ENCODE data around the gene SLC2A6. TPM values are rescaled to one million over a fixed set of nuclear protein-coding genes. Genes with fewer than 3 reads are reported as not detected.

SLC2A6 gene
- polyA plus RNA-seq, 2 donors, result 0.69 TPM

DNA sequence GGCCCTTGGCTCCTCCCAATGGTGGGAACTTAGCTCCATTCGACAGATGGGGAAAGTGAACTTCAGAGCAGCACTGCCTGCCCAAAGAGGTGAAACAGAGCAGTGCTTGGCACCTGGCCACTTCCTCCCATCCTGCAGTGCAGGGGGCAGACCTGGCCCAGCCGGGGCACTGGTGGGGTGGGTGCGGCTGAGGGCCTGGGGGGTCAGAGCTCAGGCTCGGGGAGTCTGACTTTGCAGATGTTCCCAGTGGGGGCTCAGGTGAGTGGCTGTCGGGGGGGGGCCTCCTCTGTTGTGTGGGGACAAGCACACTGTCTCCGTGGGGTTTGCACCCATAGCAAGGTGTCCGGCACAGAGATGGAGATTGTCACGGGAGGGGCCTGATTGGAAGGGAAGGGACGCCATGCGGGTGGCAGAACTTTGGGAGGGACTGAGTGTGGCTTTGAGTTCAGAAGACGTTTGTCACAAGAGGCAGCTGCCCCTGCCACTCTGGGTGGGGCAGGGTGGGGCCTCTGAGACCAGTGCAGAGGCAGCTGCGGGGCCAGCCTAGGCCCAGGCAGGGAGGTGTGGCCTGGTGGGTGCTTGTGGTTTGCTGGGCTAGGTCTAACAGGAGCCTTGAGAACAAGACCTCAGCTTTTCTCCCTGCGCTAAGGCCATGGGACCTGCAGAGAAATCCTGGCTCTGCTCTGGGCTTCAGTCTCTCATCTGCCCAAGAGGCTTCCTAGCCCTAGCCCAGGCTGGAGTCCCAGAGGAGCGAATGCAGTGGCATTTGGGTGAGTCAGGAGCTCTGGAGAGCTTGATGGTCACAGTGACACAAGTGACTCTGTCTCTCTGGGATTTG, 43.4 kb upstream of the SLC2A6 start:
- H3K27ac ChIP-seq (ENCODE audit: low read depth in 2 of 2, low read length in 1 of 2), result no peak overlapping the region
- H3K4me3 ChIP-seq (ENCODE audit: low read depth in 1 of 2, low read length in 2 of 2), result no peak overlapping the region
- H3K27me3 ChIP-seq (ENCODE audit: control insufficient read depth in 1 of 2, insufficient read depth in 2 of 2, low read length in 2 of 2), result no peaks in the 10 kb centered on the region
- H3K36me3 ChIP-seq (ENCODE audit: control insufficient read depth in 2 of 2, insufficient read depth in 2 of 2, low read length in 1 of 2), result no peaks in the 10 kb centered on the region
- WGBS, 2 donors, result 66 to 82% methylated on average over 14 of the region's 14 CpGs
- no peaks in the 10 kb centered on the region for H3K9me3 ChIP-seq (ENCODE audit: control insufficient read depth in 2 of 2, insufficient read depth in 1 of 2, low read depth in 1 of 2, low read length in 1 of 2)
- H3K4me1 ChIP-seq (ENCODE audit: control insufficient read depth in 2 of 2, insufficient read depth in 2 of 2, low read length in 1 of 2), result peaks cover 0 to 8% of the 10 kb centered on the region in 2 donors

DNA sequence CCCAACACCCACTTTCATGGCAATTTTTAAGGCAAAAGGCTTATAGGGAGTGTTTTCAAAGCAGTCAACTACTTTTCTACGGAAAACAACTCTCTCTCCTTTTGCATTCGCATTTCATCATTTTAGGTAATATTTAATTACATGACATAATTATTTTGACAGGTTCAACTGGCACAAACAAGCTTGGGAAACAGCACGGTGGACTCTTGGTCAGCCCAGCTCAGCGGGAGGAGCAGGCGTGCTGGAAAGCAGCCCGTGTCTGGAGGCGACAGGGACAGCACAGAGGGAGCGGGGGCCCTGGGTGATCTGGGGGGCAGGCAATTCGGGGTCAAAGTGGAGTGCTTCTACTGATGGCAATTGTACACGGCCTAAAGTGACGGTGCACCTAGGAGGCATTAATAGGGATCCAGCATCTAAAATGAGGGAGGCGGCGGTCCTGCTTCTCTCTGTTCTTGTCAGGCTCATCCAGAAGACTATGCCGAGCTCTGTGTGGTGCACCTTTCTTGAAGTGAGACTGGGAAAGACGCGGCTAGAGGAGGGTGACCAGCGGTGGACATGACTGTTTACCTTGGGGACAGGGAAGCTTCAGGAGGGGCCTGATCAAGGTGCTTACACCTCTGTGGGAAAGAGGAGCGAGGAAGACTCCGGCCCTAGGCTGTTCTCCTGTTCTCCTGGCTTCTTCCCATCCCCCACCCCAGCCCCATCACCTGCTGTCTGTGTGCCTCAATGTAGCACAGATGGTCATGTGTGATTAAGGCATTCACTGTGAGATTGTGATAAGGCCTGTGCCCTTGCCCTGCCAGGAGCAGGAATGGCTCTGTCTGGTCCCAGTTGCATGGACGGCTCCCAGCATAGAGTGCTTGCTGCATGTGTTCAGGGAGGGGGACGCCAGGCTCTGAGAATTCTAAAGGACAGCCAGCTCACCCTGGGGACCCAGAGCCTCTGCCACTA, 42.5 kb upstream of the SLC2A6 start:
- H3K27ac ChIP-seq (ENCODE audit: low read depth in 2 of 2, low read length in 1 of 2), result no peak overlapping the region
- no peaks in the 10 kb centered on the region for H3K27me3 ChIP-seq (ENCODE audit: control insufficient read depth in 1 of 2, insufficient read depth in 2 of 2, low read length in 2 of 2)
- WGBS, 2 donors, result 82 to 91% methylated on average over 21 of the region's 21 CpGs
- H3K4me1 ChIP-seq (ENCODE audit: control insufficient read depth in 2 of 2, insufficient read depth in 2 of 2, low read length in 1 of 2), result peaks cover 0 to 3% of the 10 kb centered on the region in 2 donors
- no peaks in the 10 kb centered on the region for H3K9me3 ChIP-seq (ENCODE audit: control insufficient read depth in 2 of 2, insufficient read depth in 1 of 2, low read depth in 1 of 2, low read length in 1 of 2)
- H3K4me3 ChIP-seq (ENCODE audit: low read depth in 1 of 2, low read length in 2 of 2), result no peak overlapping the region
- no peaks in the 10 kb centered on the region for H3K36me3 ChIP-seq (ENCODE audit: control insufficient read depth in 2 of 2, insufficient read depth in 2 of 2, low read length in 1 of 2)

DNA sequence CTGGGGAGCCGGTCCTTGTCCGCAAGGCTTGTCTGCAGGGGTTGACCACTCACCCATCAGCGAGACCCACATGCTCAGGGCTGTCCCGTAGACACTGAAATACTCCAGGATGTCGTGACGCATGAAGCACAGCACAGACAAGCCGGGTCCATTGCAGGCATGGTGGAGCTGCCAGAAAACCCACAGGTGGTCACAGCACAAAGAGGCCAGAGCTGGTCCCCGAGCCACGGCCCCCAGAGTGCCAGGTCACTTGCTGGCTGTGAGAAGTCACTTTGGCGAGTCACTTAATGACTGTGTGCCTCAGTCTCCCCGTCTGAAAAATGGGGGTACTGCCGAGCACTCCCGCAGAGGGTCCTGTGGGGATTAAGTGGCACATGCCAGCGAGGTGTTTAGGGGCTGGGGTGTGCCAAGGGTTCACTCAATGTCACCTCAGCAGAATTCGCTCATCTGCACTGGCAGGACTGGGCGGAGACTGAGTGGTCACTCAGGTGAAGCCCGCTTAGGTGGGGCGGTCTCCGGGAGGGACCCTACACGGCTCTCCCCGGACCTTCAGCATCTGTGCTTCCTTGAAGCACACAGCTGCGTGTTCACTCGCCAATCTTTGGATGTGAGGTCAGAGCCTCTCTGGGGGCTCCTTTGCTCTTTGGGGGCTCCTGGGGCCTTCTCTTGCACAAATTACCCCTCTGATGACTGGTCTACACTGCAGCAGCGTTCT, 41.4 kb upstream of the SLC2A6 start:
- Histone ChIP-seq H3K4me1 (ENCODE audit: control insufficient read depth in 2 of 2, insufficient read depth in 2 of 2, low read length in 1 of 2) (peaks cover 0 to 3% of the 10 kb centered on the region in 2 donors), H3K36me3 (ENCODE audit: control insufficient read depth in 2 of 2, insufficient read depth in 2 of 2, low read length in 1 of 2) (no peaks in the 10 kb centered on the region), H3K27me3 (ENCODE audit: control insufficient read depth in 1 of 2, insufficient read depth in 2 of 2, low read length in 2 of 2) (no peaks in the 10 kb centered on the region), H3K4me3 (ENCODE audit: low read depth in 1 of 2, low read length in 2 of 2) (no peak overlapping the region), H3K27ac (ENCODE audit: low read depth in 2 of 2, low read length in 1 of 2) (no peak overlapping the region), H3K9me3 (ENCODE audit: control insufficient read depth in 2 of 2, insufficient read depth in 1 of 2, low read depth in 1 of 2, low read length in 1 of 2) (no peaks in the 10 kb centered on the region)
- 74 to 81% methylated on average over 24 of the region's 24 CpGs for WGBS, 2 donors

DNA sequence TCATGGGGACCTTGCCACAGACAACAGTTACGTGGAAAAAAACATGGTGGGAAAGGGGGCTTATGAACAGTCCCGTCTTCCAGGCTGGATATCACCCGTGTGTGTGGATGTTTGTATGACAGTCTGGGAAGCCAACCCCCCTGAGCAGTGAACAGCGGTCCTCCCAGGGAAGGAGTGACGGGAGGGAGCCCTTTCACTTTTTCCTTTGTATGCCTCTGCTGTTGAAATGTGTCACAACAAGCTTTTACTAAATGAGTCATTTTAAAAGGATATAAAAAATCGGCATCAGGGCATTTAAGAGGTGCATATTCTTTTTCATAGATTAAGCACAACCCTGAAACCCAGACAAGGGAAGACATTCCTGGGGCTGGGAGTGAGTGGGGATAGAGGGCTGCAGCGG, 40.8 kb upstream of the SLC2A6 start:
- H3K36me3 ChIP-seq (ENCODE audit: control insufficient read depth in 2 of 2, insufficient read depth in 2 of 2, low read length in 1 of 2), result no peaks in the 10 kb centered on the region
- WGBS, 2 donors, result 43 to 57% methylated on average over 7 of the region's 7 CpGs
- no peak overlapping the region for H3K27ac ChIP-seq (ENCODE audit: low read depth in 2 of 2, low read length in 1 of 2)
- H3K9me3 ChIP-seq (ENCODE audit: control insufficient read depth in 2 of 2, insufficient read depth in 1 of 2, low read depth in 1 of 2, low read length in 1 of 2), result no peaks in the 10 kb centered on the region
- H3K4me3 ChIP-seq (ENCODE audit: low read depth in 1 of 2, low read length in 2 of 2), result no peak overlapping the region
- no peaks in the 10 kb centered on the region for H3K27me3 ChIP-seq (ENCODE audit: control insufficient read depth in 1 of 2, insufficient read depth in 2 of 2, low read length in 2 of 2)
- H3K4me1 ChIP-seq (ENCODE audit: control insufficient read depth in 2 of 2, insufficient read depth in 2 of 2, low read length in 1 of 2), result peaks cover 0 to 3% of the 10 kb centered on the region in 2 donors

DNA sequence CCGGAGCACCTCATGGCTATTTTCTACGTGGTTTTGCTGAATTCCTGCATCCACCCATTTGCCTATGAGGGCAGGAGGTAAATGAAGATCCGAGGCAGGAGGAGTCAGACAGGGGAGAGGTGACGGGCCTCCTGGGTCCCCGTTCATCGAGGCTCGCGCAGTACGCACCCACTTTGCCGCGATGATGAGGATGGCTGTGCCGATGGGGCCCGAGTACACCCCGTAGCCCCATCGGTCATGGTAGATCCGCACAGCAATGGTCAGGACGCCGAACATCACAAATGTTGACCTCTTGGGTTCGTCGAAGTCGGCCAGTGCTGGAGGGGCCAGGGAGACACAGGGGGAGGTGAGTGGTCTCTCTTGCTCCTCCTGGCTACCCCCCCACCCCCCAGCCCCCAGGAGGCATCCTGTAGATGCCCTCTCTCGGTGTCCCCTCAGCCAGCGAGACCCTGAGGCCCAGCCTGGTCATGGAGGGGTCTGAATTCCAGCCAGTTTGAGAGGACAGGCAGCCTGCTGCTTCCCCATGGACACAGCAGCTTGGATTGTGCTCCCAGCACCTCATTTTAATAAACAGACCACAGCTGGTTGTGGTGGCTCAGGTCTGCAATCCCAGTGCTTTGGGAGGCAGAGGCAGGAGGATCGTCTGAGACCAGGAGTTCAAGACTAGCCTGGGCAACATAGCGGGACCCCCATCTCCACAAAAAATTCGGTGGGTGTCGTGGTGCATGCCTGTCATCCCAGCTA, 40.0 kb upstream of the SLC2A6 start:
- 90 to 91% methylated on average over 27 of the region's 27 CpGs for WGBS, 2 donors
- Histone ChIP-seq H3K4me1 (ENCODE audit: control insufficient read depth in 2 of 2, insufficient read depth in 2 of 2, low read length in 1 of 2) (peaks cover 0 to 5% of the 10 kb centered on the region in 2 donors), H3K36me3 (ENCODE audit: control insufficient read depth in 2 of 2, insufficient read depth in 2 of 2, low read length in 1 of 2) (no peaks in the 10 kb centered on the region), H3K27me3 (ENCODE audit: control insufficient read depth in 1 of 2, insufficient read depth in 2 of 2, low read length in 2 of 2) (no peaks in the 10 kb centered on the region), H3K27ac (ENCODE audit: low read depth in 2 of 2, low read length in 1 of 2) (no peak overlapping the region), H3K9me3 (ENCODE audit: control insufficient read depth in 2 of 2, insufficient read depth in 1 of 2, low read depth in 1 of 2, low read length in 1 of 2) (no peaks in the 10 kb centered on the region), H3K4me3 (ENCODE audit: low read depth in 1 of 2, low read length in 2 of 2) (no peak overlapping the region)

DNA sequence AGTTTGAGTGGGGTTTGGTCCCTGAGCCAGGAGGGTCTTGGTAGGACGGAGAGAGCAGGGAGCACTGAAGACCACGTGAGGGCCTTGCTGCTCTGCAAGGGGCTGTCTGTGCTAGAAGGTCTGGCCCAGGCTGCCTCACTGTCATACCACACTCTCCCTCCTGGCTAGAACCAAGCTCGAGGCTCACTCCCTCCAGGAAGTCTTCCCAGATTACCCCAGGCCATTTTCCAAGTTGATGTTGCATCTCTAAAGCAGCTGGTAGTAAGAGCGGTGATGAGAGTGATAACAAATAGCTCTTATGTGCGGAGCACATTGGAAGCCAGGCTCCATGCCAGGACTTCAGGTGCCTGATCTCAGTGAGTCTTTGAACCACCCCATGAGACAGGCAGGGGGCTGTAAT, 39.3 kb upstream of the SLC2A6 start:
- H3K4me1 ChIP-seq (ENCODE audit: control insufficient read depth in 2 of 2, insufficient read depth in 2 of 2, low read length in 1 of 2), result peaks cover 0 to 5% of the 10 kb centered on the region in 2 donors
- WGBS, 2 donors, result 85 to 90% methylated on average over 5 of the region's 5 CpGs
- H3K4me3 ChIP-seq (ENCODE audit: low read depth in 1 of 2, low read length in 2 of 2), result no peak overlapping the region
- H3K27ac ChIP-seq (ENCODE audit: low read depth in 2 of 2, low read length in 1 of 2), result no peak overlapping the region
- H3K36me3 ChIP-seq (ENCODE audit: control insufficient read depth in 2 of 2, insufficient read depth in 2 of 2, low read length in 1 of 2), result no peaks in the 10 kb centered on the region
- no peaks in the 10 kb centered on the region for H3K27me3 ChIP-seq (ENCODE audit: control insufficient read depth in 1 of 2, insufficient read depth in 2 of 2, low read length in 2 of 2)
- no peaks in the 10 kb centered on the region for H3K9me3 ChIP-seq (ENCODE audit: control insufficient read depth in 2 of 2, insufficient read depth in 1 of 2, low read depth in 1 of 2, low read length in 1 of 2)

DNA sequence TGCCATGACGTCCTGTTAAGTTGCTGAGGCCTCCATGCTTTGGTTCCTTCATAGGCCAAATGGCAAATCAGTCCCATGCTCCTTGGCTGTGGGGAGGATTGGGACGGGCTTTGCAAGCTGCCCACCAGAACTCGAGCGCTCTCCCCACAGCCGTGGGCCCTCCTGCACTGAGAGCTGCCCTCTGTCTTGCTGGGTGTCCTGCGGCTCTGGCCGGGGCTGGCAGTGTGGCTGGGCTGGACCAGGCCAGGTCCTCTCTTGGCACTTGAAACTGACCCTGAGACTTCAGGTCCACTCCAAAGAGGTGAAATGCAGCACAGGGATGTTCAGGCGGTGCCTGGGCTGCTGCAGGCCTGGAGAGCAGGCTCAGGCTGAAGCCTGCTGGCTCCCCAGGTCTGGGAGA, 38.8 kb upstream of the SLC2A6 start:
- no peaks in the 10 kb centered on the region for H3K9me3 ChIP-seq (ENCODE audit: control insufficient read depth in 2 of 2, insufficient read depth in 1 of 2, low read depth in 1 of 2, low read length in 1 of 2)
- H3K4me1 ChIP-seq (ENCODE audit: control insufficient read depth in 2 of 2, insufficient read depth in 2 of 2, low read length in 1 of 2), result peaks cover 0 to 5% of the 10 kb centered on the region in 2 donors
- H3K27me3 ChIP-seq (ENCODE audit: control insufficient read depth in 1 of 2, insufficient read depth in 2 of 2, low read length in 2 of 2), result no peaks in the 10 kb centered on the region
- no peaks in the 10 kb centered on the region for H3K36me3 ChIP-seq (ENCODE audit: control insufficient read depth in 2 of 2, insufficient read depth in 2 of 2, low read length in 1 of 2)
- no peak overlapping the region for H3K27ac ChIP-seq (ENCODE audit: low read depth in 2 of 2, low read length in 1 of 2)
- H3K4me3 ChIP-seq (ENCODE audit: low read depth in 1 of 2, low read length in 2 of 2), result no peak overlapping the region
- WGBS, 2 donors, result 74 to 81% methylated on average over 8 of the region's 8 CpGs

DNA sequence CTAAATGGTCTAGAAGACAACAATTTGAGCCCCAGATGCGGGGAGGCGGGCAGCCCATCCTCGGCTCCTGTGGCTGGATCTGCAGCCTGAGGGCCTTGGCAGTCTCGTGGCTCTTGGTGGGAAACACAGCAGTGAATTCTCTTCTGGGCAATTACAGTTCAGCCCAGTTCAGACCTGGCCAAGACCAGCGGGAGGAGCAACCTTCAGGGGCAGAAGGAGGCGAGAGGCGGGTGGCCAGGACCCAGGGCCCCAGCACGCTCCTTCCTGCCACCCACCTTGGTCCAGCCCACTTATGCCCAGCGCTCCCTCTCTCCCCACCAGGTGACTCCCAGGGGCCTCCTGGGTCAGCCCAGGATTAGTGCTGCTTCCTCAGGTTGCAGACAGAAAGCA, 38.1 kb upstream of the SLC2A6 start:
- Histone ChIP-seq H3K4me3 (ENCODE audit: low read depth in 1 of 2, low read length in 2 of 2) (no peak overlapping the region), H3K36me3 (ENCODE audit: control insufficient read depth in 2 of 2, insufficient read depth in 2 of 2, low read length in 1 of 2) (no peaks in the 10 kb centered on the region), H3K27me3 (ENCODE audit: control insufficient read depth in 1 of 2, insufficient read depth in 2 of 2, low read length in 2 of 2) (no peaks in the 10 kb centered on the region), H3K27ac (ENCODE audit: low read depth in 2 of 2, low read length in 1 of 2) (no peak overlapping the region), H3K4me1 (ENCODE audit: control insufficient read depth in 2 of 2, insufficient read depth in 2 of 2, low read length in 1 of 2) (peaks cover 0 to 8% of the 10 kb centered on the region in 2 donors), H3K9me3 (ENCODE audit: control insufficient read depth in 2 of 2, insufficient read depth in 1 of 2, low read depth in 1 of 2, low read length in 1 of 2) (no peaks in the 10 kb centered on the region)
- 77 to 81% methylated on average over 9 of the region's 9 CpGs for WGBS, 2 donors
